Stomach (tissue), 4 donors: ENCODE data around the gene TSHZ2.

ENCODE experiments used
- CTCF ChIP-seq, 7 experiments: fragments of 450-650 bp in 4 of 7; fragments of 200-600 bp in 3 of 7; sonication (generic) in 3 of 7; IDR thresholded peaks; one replicate each; pipeline ENCODE4 v1.5.1; 2016 to 2019; ENCODE audit warnings: antibody characterized with exemption in 7 of 7, control low read depth in 2 of 7, mild to moderate bottlenecking in 1 of 7
- EP300 ChIP-seq: sonication (generic); formaldehyde crosslinking; IDR thresholded peaks from one replicate; pipeline ENCODE4 v1.6.1; 2017; ENCODE audit warnings: antibody characterized with exemption
- POLR2A ChIP-seq, 4 donors: fragments of 450-650 bp; IDR thresholded peaks; one replicate each; pipeline ENCODE4 v1.6.1; 2016; ENCODE audit warnings: antibody characterized with exemption in 4 of 4, control low read depth in 2 of 4, mild to moderate bottlenecking in 1 of 4, moderate library complexity in 1 of 4

- TF ChIP-seq CTCF (IDR thresholded peaks at IDR 0.05): no peak
- no peak for TF ChIP-seq POLR2A (IDR thresholded peaks at IDR 0.05)
- no peak for TF ChIP-seq EP300
These were observed 326.1 kb downstream of the TSHZ2 start for GRCh38 chr20:53298260-53298659.
